ENCODE measurements around the gene TRAP1. TPM values are rescaled to one million over a fixed set of nuclear protein-coding genes. Genes with fewer than 3 reads are reported as not detected.

The TRAP1 gene
- total RNA-seq, 3 donors from 2014 or later: 44.8 to 69.5 (median 51.4) TPM

DNA sequence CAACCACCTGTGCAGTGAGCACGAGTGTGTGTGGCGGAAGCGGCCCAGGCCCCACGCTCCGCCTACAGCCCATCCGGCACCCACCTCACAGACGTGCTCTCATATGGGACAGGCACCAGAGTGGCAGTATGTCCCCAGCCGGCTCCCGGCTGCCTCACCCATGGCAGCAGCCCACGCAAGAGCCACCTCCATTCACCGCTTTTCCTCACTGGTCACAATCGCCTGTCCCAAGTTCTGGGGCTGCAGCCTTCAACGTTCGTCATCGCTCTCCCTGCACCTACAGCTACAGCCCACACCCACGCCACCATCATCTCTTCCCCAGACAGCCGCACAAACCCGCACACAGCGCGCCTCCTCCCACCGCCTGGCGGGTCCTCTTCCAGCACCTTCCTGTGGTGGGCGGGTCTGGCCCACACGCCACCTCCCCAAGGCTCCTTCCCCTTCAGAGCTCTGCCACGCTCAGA is 17.5 kb upstream of the TRAP1 start:
- H3K4me3 ChIP-seq: no peak overlapping the region
- H3K9me3 ChIP-seq: no peaks in the 10 kb centered on the region
- no peak overlapping the region for H3K27ac ChIP-seq
- H3K36me3 ChIP-seq: peaks cover 32% of the 10 kb centered on the region
- intact Hi-C loops (cut with DNase I; ENCODE audit: low total_unique reads): no loop called here
- no peak for DNase-seq (ENCODE audit: low spot score in 2 of 2)
- H3K4me1 ChIP-seq: no peaks in the 10 kb centered on the region
- TF ChIP-seq POLR2AphosphoS5 (IDR thresholded peaks at IDR 0.05): no peak
- TF ChIP-seq CTCF (IDR thresholded peaks at IDR 0.05): no peak
- no peak for TF ChIP-seq POLR2A (IDR thresholded peaks at IDR 0.05)
- H3K27me3 ChIP-seq: no peaks in the 10 kb centered on the region

DNA sequence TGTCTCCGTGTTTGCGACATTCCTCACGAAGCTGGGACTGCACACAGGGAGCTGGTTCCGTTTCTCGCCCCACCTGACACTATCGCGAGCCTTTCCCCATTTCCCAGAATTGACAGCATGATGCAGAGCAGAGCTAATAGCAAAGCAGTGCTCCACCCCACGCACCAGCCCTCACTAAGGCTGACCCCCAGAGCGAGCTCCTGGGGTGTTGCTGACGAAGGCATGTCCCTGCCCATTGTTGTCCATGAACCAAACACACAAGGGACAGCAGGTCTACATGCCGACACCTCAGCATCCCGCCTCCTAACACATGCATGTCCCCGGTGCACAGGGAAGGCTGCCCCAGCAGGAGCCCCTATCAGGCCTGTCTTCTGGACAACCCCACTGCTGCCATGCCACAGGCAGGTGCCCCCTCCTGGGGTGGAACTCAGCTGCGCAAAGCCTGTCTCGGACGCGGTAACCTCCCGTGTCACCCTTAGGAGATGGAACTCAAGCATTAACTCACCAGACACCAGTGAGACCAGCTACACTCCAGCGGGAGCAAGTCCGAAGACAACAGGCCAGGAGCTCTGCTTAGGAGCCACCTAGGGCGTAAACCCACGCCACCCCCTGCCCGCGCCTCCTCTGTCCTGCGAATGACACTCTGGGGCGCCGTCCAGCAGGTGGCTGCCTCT is 16.9 kb upstream of the TRAP1 start:
- H3K9me3 ChIP-seq: no peaks in the 10 kb centered on the region
- H3K27ac ChIP-seq: no peak overlapping the region
- intact Hi-C loops (cut with DNase I; ENCODE audit: low total_unique reads): no loop called here
- no peak for TF ChIP-seq POLR2AphosphoS5 (IDR thresholded peaks at IDR 0.05)
- no peak for TF ChIP-seq CTCF (IDR thresholded peaks at IDR 0.05)
- no peak for TF ChIP-seq POLR2A (IDR thresholded peaks at IDR 0.05)
- H3K4me1 ChIP-seq: no peaks in the 10 kb centered on the region
- H3K36me3 ChIP-seq: peaks cover 26% of the 10 kb centered on the region
- DNase-seq (ENCODE audit: low spot score in 2 of 2): no peak
- H3K4me3 ChIP-seq: no peak overlapping the region
- no peaks in the 10 kb centered on the region for H3K27me3 ChIP-seq

DNA sequence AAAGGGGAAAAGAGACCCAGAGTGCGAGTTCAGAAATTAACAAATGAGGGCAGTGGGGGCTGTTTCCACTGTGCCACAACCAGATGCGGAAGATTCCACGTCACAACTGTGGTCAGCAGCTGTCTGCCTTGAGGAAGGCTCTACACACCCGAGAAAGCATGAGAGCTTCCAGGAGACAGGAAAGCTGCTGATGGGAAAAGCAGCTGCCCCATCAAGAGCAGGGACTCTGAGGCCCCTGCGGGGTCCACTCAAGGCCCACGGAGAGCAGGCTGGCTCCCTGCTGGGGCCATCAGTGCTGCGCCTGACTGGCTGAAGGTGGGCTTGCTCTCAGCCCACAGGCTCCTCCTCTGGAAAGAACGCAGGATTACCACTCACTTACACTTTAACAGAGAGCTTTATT is 14.8 kb upstream of the TRAP1 start:
- H3K27ac ChIP-seq: no peak overlapping the region
- TF ChIP-seq CTCF (IDR thresholded peaks at IDR 0.05): no peak
- TF ChIP-seq POLR2AphosphoS5 (IDR thresholded peaks at IDR 0.05): no peak
- TF ChIP-seq POLR2A (IDR thresholded peaks at IDR 0.05): no peak
- intact Hi-C loops (cut with DNase I; ENCODE audit: low total_unique reads): no loop called here
- DNase-seq (ENCODE audit: low spot score in 2 of 2): peak in 1 of 2 donors; percentile 2
- no peak overlapping the region for H3K4me3 ChIP-seq
- no peaks in the 10 kb centered on the region for H3K9me3 ChIP-seq
- H3K4me1 ChIP-seq: no peaks in the 10 kb centered on the region
- peaks cover 24% of the 10 kb centered on the region for H3K36me3 ChIP-seq
- no peaks in the 10 kb centered on the region for H3K27me3 ChIP-seq

GRCh38 chr16:3731126-3731935 is 14.0 kb upstream of the TRAP1 start:
- no peak for TF ChIP-seq CTCF (IDR thresholded peaks at IDR 0.05)
- TF ChIP-seq POLR2AphosphoS5 (IDR thresholded peaks at IDR 0.05): no peak
- no peak for TF ChIP-seq POLR2A (IDR thresholded peaks at IDR 0.05)
- H3K27ac ChIP-seq: no peak overlapping the region
- H3K27me3 ChIP-seq: no peaks in the 10 kb centered on the region
- peaks cover 24% of the 10 kb centered on the region for H3K36me3 ChIP-seq
- H3K4me3 ChIP-seq: no peak overlapping the region
- H3K9me3 ChIP-seq: no peaks in the 10 kb centered on the region
- H3K4me1 ChIP-seq: no peaks in the 10 kb centered on the region
- intact Hi-C loops (cut with DNase I; ENCODE audit: low total_unique reads): no loop called here
- no peak for DNase-seq (ENCODE audit: low spot score in 2 of 2)
